ENCODE measurements around the gene ACRV1. TPM values are rescaled to one million over a fixed set of nuclear protein-coding genes. Genes with fewer than 3 reads are reported as not detected.

Gene ACRV1
- polyA plus RNA-seq, 1 of the 3 experiments (the other 2 are of a cell fraction) = not detected

DNA sequence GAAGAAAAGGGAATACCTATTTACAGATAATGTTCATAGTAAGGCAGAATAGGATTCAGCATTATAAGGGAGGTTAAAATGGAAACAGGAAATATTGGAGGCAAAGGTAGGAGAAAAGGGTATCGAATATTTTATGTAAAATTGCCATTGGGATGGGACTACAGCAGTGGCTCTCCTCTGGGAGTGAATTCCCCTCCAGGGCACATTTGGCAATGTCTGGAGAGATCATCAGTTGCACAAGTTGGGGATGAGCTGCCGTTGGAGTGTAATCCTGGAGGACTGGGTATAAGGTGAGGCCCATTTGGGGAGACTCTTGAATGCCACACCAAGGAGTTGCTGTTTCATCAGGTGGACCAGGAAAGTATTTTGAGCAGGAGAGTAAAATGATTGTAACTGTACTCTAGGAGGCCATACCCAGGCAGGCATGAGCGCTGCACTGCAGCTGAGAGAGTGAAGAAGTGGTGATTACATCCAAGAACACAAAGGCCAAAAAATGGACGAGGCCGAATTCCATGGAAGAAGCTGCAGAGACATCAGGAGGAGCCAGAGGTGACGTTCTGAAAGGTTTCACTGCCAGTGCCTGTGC lies 8.7 kb upstream of the ACRV1 start:
- Histone ChIP-seq H3K27ac (ENCODE audit: low read depth in 2 of 2, low read length in 1 of 2) (no peak overlapping the region), H3K9me2 (no peaks in the 10 kb centered on the region), H3K9ac (no peak overlapping the region), H3K79me2 (ENCODE audit: insufficient read depth) (no peaks in the 10 kb centered on the region), H3K36me3 (replicated peaks in 1 of 2; ENCODE audit: control insufficient read depth in 1 of 2, insufficient read depth in 2 of 2, low read length in 1 of 2) (no peaks in the 10 kb centered on the region), H3F3A (replicated peaks; ENCODE audit: insufficient read depth) (no peaks in the 10 kb centered on the region), H3K27me3 (ENCODE audit: insufficient read depth) (no peaks in the 10 kb centered on the region), H2AFZ (ENCODE audit: low read depth) (no peak overlapping the region), H3K9me3 (no peaks in the 10 kb centered on the region), H4K20me1 (ENCODE audit: insufficient read depth) (no peaks in the 10 kb centered on the region), H3K4me2 (no peak overlapping the region), H3K4me1 (ENCODE audit: control insufficient read depth in 1 of 2, insufficient read depth in 2 of 2, low read depth in 1 of 2, low read length in 1 of 2) (no peaks in the 10 kb centered on the region), H3K4me3 (ENCODE audit: low read depth in 2 of 2, low read length in 1 of 2) (no peak overlapping the region)
- WGBS (ENCODE audit: low lambda C conversion rate) = 61% methylated on average over 6 of the region's 6 CpGs
- CTCF ChIA-PET = interaction anchor here (1.9 kb wide), 1 partner anchor 14 kb away, joined by 7 read pairs; no protein-coding TSS in a partner anchor
- TF ChIP-seq, protein P1, sequence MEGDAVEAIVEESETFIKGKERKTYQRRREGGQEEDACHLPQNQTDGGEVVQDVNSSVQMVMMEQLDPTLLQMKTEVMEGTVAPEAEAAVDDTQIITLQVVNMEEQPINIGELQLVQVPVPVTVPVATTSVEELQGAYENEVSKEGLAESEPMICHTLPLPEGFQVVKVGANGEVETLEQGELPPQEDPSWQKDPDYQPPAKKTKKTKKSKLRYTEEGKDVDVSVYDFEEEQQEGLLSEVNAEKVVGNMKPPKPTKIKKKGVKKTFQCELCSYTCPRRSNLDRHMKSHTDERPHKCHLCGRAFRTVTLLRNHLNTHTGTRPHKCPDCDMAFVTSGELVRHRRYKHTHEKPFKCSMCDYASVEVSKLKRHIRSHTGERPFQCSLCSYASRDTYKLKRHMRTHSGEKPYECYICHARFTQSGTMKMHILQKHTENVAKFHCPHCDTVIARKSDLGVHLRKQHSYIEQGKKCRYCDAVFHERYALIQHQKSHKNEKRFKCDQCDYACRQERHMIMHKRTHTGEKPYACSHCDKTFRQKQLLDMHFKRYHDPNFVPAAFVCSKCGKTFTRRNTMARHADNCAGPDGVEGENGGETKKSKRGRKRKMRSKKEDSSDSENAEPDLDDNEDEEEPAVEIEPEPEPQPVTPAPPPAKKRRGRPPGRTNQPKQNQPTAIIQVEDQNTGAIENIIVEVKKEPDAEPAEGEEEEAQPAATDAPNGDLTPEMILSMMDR (IDR thresholded peaks at IDR 0.05) = no peak
- TF ChIP-seq SMC3 (IDR thresholded peaks at IDR 0.05; ENCODE audit: low read depth, low read length) (no peak), POLR2AphosphoS5 (IDR thresholded peaks at IDR 0.05; ENCODE audit: low read depth, low read length) (no peak), EP300 (IDR thresholded peaks at IDR 0.05; ENCODE audit: borderline replicate concordance in 1 of 2, low read depth in 1 of 2, low read length in 1 of 2) (no peak), TAF1 (IDR thresholded peaks at IDR 0.05; ENCODE audit: borderline replicate concordance, low read depth, low read length) (no peak), ELF1 (IDR thresholded peaks at IDR 0.05) (no peak)
- DNase-seq = no peak
- POLR2A ChIA-PET = no interaction called here

DNA sequence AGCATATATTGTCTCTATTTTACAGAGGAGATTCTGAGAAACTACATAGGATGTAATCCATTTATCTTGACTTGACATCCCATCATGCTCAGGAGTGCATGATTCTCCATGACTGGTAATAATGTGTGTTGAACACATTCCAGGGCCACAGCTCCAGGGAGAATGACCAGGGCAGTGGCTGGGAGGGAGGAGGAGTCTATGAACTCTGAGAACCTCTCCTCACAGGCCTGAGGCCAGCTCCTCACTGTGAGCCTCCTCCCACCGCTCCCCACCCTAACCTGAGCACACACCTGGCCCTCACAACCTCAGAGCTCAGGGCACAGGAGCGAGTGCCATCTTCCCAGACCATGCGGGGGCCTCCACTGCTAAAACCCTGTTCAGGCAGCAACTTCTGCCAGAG lies 8.0 kb upstream of the ACRV1 start:
- Histone ChIP-seq H3K36me3 (replicated peaks in 1 of 2; ENCODE audit: control insufficient read depth in 1 of 2, insufficient read depth in 2 of 2, low read length in 1 of 2) (no peaks in the 10 kb centered on the region), H3K9me3 (no peaks in the 10 kb centered on the region), H3K4me2 (no peak overlapping the region), H3K4me1 (ENCODE audit: control insufficient read depth in 1 of 2, insufficient read depth in 2 of 2, low read depth in 1 of 2, low read length in 1 of 2) (no peaks in the 10 kb centered on the region), H3K27me3 (ENCODE audit: insufficient read depth) (no peaks in the 10 kb centered on the region), H3K27ac (ENCODE audit: low read depth in 2 of 2, low read length in 1 of 2) (no peak overlapping the region), H3K79me2 (ENCODE audit: insufficient read depth) (no peaks in the 10 kb centered on the region), H3K9me2 (no peaks in the 10 kb centered on the region), H3F3A (replicated peaks; ENCODE audit: insufficient read depth) (no peaks in the 10 kb centered on the region), H3K9ac (no peak overlapping the region), H4K20me1 (ENCODE audit: insufficient read depth) (no peaks in the 10 kb centered on the region), H3K4me3 (ENCODE audit: low read depth in 2 of 2, low read length in 1 of 2) (no peak overlapping the region), H2AFZ (ENCODE audit: low read depth) (no peak overlapping the region)
- ChIA-PET CTCF (no interaction called here), POLR2A (no interaction called here)
- DNase-seq = no peak
- 100% methylated on average over 1 of the region's 3 CpGs for WGBS (ENCODE audit: low lambda C conversion rate)
- TF ChIP-seq RFX5 (IDR thresholded peaks at IDR 0.05; ENCODE audit: low read length) = no peak
- TF ChIP-seq SMC3 (IDR thresholded peaks at IDR 0.05; ENCODE audit: low read depth, low read length) = no peak
- TF ChIP-seq MEF2A (IDR thresholded peaks at IDR 0.05; ENCODE audit: borderline replicate concordance, low read depth) = no peak
- no peak for TF ChIP-seq EZH2phosphoT487 (IDR thresholded peaks at IDR 0.05; ENCODE audit: borderline replicate concordance, low read depth)
- no peak for TF ChIP-seq FOXM1 (IDR thresholded peaks at IDR 0.05; ENCODE audit: low read depth)
- TF ChIP-seq, protein P2, sequence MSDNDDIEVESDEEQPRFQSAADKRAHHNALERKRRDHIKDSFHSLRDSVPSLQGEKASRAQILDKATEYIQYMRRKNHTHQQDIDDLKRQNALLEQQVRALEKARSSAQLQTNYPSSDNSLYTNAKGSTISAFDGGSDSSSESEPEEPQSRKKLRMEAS (IDR thresholded peaks at IDR 0.05; ENCODE audit: low read depth) = no peak
- TF ChIP-seq TEAD4 (IDR thresholded peaks at IDR 0.05; ENCODE audit: borderline replicate concordance, insufficient read depth) = no peak
- TF ChIP-seq, protein P3, sequence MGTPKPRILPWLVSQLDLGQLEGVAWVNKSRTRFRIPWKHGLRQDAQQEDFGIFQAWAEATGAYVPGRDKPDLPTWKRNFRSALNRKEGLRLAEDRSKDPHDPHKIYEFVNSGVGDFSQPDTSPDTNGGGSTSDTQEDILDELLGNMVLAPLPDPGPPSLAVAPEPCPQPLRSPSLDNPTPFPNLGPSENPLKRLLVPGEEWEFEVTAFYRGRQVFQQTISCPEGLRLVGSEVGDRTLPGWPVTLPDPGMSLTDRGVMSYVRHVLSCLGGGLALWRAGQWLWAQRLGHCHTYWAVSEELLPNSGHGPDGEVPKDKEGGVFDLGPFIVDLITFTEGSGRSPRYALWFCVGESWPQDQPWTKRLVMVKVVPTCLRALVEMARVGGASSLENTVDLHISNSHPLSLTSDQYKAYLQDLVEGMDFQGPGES (IDR thresholded peaks at IDR 0.05; ENCODE audit: low read depth, low read length) = no peak
- TF ChIP-seq GATA2 (CRISPR knock-in tag; IDR thresholded peaks at IDR 0.05) = no peak

Data from SK-N-SH (cell line).